Natural killer cell treated with Interleukin-12 subunit alpha and Interleukin-12 subunit beta and Interleukin-15 and Interleukin-18, amount 100 ng/mL, for 72 hours (primary cell): ENCODE data around the gene RAB7A. TPM values are rescaled to one million over a fixed set of nuclear protein-coding genes. Genes with fewer than 3 reads are reported as not detected.
"Not testable (repeated sequence)": the region's sequence is repeated elsewhere in the genome, so short reads cannot be mapped to it uniquely, and the experiment has no call there.

ENCODE experiments used
- ATAC-seq, 2 donors: fragments of 150-1000 bp; cut with Tn5 transposase in 1 of 2; sonication (Bioruptor Pico), chemical (Tn5 transposase) in 1 of 2; 2 replicates each; pipeline ENCODE4 v1.10.0; 2021
- DNase-seq: peaks from one replicate; pipeline ENCODE4 v3.0.0; 2022; ENCODE audit warnings: low spot score
- H3K27ac Mint-ChIP-seq, 2 donors: 1 replicate in 1 of 2; 2 replicates in 1 of 2; pipeline ENCODE4 v1.8.0; 2022; ENCODE audit warnings: mixed read lengths in 2 of 2, mild to moderate bottlenecking in 1 of 2, moderate library complexity in 1 of 2
- H3K27me3 Mint-ChIP-seq, 2 donors: 1 replicate in 1 of 2; 2 replicates in 1 of 2; pipeline ENCODE4 v1.8.0; 2022; ENCODE audit warnings: mixed read lengths in 2 of 2
- H3K36me3 Mint-ChIP-seq: one replicate; pipeline ENCODE4 v1.8.0; 2022; ENCODE audit warnings: mixed read lengths
- H3K4me1 Mint-ChIP-seq, 2 donors: 1 replicate in 1 of 2; 2 replicates in 1 of 2; pipeline ENCODE4 v1.8.0; 2022; ENCODE audit warnings: low read depth in 2 of 2, mixed read lengths in 2 of 2, mild to moderate bottlenecking in 1 of 2
- H3K4me3 Mint-ChIP-seq: one replicate; pipeline ENCODE4 v1.8.0; 2022; ENCODE audit warnings: mixed read lengths
- H3K9me3 Mint-ChIP-seq: 2 replicates; pipeline ENCODE4 v1.8.0; 2022; ENCODE audit warnings: mixed read lengths
- total RNA-seq, 2 donors: library from RNA; stranded (reverse); gene quantifications; one replicate each; pipeline ENCODE4 v1.2.3, GENCODE V29; 2022

RAB7A gene
- total RNA-seq, 2 donors from 2014 or later, result 183 to 338 TPM

DNA sequence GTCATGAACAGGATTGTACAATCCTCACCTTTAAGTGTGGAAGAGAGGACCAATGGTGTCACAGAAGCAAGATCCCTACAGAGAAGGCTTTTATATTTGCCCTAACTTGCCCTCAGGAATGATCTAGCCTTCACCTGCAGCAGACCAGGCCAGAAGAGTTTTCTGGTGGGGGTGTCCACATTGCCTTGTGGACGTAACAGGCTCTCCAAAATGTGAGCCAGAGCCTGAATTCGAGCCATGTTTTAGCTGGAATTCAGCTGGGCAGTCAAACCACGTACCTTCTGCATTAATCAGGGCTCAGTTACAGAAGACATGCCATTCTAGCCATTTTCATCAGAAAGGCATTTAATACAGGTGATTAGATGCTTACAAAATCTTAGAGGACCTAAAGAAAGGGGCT lies 23.6 kb upstream of the RAB7A start:
- H3K4me1 Mint-ChIP-seq, result no peaks in the 10 kb centered on the region
- ATAC-seq, result no peak
- no peak for DNase-seq
- no peaks in the 10 kb centered on the region for H3K36me3 Mint-ChIP-seq
- no peak overlapping the region for H3K4me3 Mint-ChIP-seq
- H3K27me3 Mint-ChIP-seq, result no peaks in the 10 kb centered on the region
- H3K9me3 Mint-ChIP-seq, result no peaks in the 10 kb centered on the region
- no peak overlapping the region for H3K27ac Mint-ChIP-seq

DNA sequence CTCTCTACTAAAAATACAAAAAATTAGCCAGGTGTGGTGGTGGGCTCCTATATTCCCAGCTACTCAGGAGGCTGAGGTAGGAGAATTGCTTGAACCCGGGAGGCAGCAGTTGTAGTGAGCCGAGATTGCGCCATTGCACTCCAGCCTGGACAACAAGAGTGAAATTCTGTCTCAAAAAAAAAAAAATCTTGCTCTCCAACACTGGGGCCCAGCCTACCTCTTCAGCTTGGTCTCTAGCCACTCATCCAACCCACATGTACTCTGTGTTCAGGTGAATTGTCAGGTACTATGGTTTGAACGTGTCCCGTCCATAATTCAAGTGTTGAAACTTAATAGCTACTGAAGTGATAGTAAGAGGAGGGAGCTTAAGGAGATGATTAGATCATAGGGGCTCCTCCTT lies 22.4 kb upstream of the RAB7A start:
- no peaks in the 10 kb centered on the region for H3K36me3 Mint-ChIP-seq
- no peak overlapping the region for H3K27ac Mint-ChIP-seq
- no peak for ATAC-seq
- peaks cover 0 to 2% of the 10 kb centered on the region in 2 donors for H3K4me1 Mint-ChIP-seq
- no peak overlapping the region for H3K4me3 Mint-ChIP-seq
- H3K9me3 Mint-ChIP-seq, result no peaks in the 10 kb centered on the region
- no peak for DNase-seq
- H3K27me3 Mint-ChIP-seq, result no peaks in the 10 kb centered on the region

DNA sequence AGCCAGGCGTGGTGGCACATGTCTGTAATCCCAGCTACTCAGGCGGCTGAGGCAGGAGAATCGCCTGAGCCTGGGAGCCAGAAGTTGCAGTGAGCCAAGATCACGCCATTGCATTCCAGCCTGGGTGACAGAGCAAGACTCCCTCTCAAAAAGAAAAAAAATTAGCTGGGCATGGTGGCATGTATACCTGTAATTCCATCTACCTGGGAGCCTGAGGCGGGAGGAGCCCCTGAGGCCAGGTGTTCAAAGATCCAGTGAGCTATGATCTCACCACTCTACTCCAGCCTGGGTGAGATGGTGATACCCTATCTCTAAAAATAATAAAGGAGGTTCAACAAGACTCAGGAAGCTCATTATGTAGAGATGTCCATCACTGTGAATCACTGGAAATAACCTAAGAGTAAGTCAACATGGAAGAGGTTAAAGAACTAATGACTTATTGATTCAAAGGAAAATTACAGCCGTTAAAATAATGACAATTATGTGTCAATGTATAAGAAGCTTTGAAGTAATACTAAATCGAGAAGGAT lies 19.8 kb upstream of the RAB7A start:
- no peaks in the 10 kb centered on the region for H3K27me3 Mint-ChIP-seq
- no peak overlapping the region for H3K4me3 Mint-ChIP-seq
- no peak for DNase-seq
- H3K36me3 Mint-ChIP-seq, result no peaks in the 10 kb centered on the region
- H3K9me3 Mint-ChIP-seq, result no peaks in the 10 kb centered on the region
- peaks cover 0 to 7% of the 10 kb centered on the region in 2 donors for H3K4me1 Mint-ChIP-seq
- no peak overlapping the region for H3K27ac Mint-ChIP-seq
- ATAC-seq, result no peak

DNA sequence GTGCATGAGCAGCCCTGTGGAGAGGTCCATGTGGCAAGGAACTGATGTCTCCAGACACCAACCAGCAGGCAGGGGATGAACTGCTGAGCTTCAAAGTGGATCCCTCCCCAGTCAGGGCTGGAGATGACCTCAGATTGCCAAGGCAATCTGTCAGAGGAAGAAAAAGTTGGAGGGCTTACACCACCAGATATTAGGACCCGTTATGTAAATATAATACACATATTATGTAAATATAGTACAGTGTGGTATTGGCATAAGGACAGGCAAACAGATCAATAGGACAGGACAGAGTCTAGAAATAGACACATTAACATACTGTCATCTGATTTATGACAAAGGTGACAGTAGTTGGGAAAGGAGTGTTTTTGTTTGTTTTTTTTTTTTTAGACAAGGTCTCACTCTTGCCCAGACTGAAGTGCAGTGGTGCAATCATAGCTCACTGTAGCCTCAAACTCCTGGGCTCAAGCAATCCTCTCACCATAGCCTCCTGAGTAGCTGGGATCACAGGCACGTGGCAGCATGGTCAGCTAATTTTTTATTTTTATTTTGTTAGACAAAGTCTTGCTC lies 18.0 kb upstream of the RAB7A start:
- Mint-ChIP-seq H3K4me3 (no peak overlapping the region), H3K9me3 (no peaks in the 10 kb centered on the region), H3K4me1 (peaks cover 0 to 9% of the 10 kb centered on the region in 2 donors), H3K36me3 (no peaks in the 10 kb centered on the region), H3K27ac (no peak overlapping the region), H3K27me3 (no peaks in the 10 kb centered on the region)
- ATAC-seq, result no peak
- no peak for DNase-seq

DNA sequence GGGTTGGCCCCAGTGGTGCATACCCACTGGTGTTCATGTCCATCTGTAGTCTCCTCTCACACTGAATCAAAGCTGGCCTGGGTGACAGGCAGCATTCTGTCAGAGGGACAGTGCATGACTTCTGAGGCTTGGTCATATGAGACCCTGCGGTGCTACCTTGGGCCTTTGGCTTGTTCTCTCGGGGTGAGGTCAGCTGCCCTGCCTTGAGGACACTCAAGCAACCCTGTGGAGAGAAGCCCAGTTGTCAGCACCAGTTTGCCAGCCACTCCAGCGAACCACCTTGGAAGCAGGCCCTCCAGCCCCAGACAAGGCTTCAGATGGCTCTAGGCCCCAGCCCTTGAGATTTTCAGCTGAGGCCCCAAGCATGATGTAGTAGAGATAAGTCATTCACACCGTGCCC lies 16.9 kb upstream of the RAB7A start:
- DNase-seq, result no peak
- no peaks in the 10 kb centered on the region for H3K9me3 Mint-ChIP-seq
- no peak overlapping the region for H3K27ac Mint-ChIP-seq
- no peaks in the 10 kb centered on the region for H3K27me3 Mint-ChIP-seq
- peak; percentile 13 to 24 for ATAC-seq
- H3K4me3 Mint-ChIP-seq, result no peak overlapping the region
- H3K4me1 Mint-ChIP-seq, result peaks cover 0 to 9% of the 10 kb centered on the region in 2 donors
- no peaks in the 10 kb centered on the region for H3K36me3 Mint-ChIP-seq

DNA sequence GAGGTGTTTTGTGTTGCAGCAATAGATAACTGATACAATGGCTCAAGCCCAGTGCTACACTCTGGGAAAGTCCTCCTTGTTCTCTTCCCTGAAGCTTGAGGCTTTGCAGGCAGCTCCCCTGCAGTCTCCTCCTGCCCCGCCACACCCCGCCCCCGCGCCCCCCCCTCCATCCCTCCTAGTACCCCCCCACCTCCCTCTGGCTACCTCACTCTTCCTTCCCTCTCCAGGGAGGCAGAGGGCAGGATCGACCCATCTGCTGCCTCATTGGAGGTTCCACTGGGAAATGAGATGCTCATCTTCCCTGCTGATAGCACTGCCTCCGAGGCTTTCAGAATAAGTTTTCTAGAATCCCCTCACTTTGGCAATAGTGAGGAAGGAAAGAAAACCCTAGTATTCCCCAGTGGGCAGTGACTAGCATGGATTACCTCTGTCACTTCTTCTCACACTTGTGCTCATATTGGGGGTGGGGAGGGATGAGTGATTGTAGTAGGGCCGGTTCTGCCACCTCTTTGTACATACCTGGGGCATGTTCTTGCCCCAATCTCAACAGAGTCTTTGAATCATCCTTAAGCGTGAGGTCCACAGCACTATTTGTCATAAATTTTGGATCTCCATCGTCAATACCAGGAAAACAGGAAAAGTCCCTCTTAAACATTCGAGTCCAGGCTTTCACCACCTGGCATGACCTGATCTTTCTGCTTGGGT lies 16.3 kb upstream of the RAB7A start:
- peaks cover 3 to 9% of the 10 kb centered on the region in 2 donors for H3K4me1 Mint-ChIP-seq
- DNase-seq (no peak), ATAC-seq (no peak)
- H3K9me3 Mint-ChIP-seq, result no peaks in the 10 kb centered on the region
- H3K4me3 Mint-ChIP-seq, result no peak overlapping the region
- no peaks in the 10 kb centered on the region for H3K27me3 Mint-ChIP-seq
- no peaks in the 10 kb centered on the region for H3K36me3 Mint-ChIP-seq
- H3K27ac Mint-ChIP-seq, result no peak overlapping the region

DNA sequence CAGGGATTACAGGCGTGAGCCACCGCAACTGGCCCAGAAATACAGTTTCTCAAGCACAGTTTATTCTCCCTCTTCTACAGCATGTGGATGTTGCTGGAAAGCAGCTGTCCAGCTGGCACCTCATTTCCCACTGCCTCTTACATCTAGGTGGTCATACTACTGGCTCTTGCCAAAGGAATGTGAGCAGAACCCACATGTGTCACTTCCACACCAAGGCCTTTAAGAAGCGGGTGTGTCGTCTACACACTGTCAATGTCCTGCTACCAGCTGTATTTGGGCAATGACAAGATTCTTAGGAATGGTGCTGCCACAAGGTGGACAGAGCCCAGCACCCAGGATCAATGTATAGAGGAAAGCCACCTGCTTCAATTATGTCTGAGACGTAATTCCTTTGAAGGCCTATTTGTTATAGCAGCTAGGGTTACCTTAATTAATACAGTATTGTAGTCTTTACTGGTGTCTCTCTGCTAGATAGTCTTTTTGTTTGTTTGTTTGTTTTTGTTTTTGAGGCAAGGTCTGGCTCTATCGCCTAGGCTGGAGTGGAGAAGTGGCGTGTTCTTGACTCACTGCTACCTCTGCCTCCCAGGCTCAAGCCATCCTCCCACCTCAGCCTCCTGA lies 15.1 kb upstream of the RAB7A start:
- no peaks in the 10 kb centered on the region for H3K9me3 Mint-ChIP-seq
- ATAC-seq, result no peak

DNA sequence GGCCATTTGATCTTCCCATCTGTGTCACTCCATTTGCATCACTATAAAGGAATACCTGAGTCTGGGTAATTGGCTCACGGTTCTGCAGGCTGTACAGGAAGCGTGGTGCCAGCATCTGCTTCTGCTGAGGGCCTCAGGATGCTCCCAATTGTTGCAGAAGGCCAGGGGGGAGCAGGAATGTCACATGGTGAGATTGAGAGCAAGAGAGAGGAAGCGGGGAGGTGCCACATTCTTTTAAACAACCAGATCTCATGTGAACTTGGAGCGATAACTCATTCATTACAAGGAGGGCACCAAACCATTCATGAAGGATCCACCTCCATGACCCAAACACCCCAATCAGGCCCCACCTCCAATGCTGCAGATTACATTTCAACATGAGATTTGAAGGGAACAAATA lies 13.1 kb upstream of the RAB7A start:
- H3K27ac Mint-ChIP-seq, result no peak overlapping the region
- ATAC-seq (no peak), DNase-seq (no peak)
- no peak overlapping the region for H3K4me3 Mint-ChIP-seq
- peaks cover 10 to 12% of the 10 kb centered on the region in 2 donors for H3K4me1 Mint-ChIP-seq
- H3K36me3 Mint-ChIP-seq, result no peaks in the 10 kb centered on the region
- H3K27me3 Mint-ChIP-seq, result no peaks in the 10 kb centered on the region
- H3K9me3 Mint-ChIP-seq, result no peaks in the 10 kb centered on the region

More for the DNA sequence above, 15.1 kb upstream of the RAB7A start:
- no peaks in the 10 kb centered on the region for H3K36me3 Mint-ChIP-seq
- H3K27ac Mint-ChIP-seq, result no peak overlapping the region
- H3K4me3 Mint-ChIP-seq, result no peak overlapping the region
- H3K4me1 Mint-ChIP-seq, result peaks cover 10 to 14% of the 10 kb centered on the region in 2 donors
- no peak for DNase-seq
- H3K27me3 Mint-ChIP-seq, result no peaks in the 10 kb centered on the region

DNA sequence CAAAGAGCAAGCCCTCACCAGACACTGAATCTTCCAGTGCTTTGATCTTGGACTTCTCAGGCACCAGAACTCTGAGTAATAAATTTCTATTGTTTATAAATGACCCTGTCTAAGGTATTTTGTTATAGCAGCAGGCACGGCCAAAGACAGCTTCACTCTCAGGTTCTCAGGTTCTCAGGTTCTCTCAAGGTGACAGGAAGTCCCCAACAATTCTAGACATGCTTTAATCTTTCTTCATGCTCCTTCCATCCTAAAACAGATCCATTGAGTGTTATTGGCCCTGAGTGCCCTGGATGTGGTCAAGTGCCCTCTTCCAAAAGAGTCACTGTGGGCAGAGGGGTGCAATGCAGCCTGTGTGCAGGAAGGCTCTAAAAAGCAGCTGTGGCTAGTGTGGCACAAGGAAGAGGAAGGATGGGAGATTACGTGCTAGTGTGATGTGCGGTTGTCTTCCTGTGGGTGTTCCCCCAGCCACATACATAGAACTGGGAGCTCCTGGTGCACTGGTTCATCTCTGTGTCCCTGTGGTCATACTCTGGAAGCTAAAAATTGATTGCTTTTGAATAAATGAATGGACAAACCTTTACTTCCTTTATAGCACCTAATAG lies 11.0 kb upstream of the RAB7A start:
- DNase-seq, result no peak
- H3K9me3 Mint-ChIP-seq, result no peaks in the 10 kb centered on the region
- peak overlapping the region; percentile 38 for H3K4me3 Mint-ChIP-seq
- peak; percentile 79 to 82 for ATAC-seq
- peak overlapping the region in 1 of 2 donors; percentile 36 for H3K27ac Mint-ChIP-seq
- no peaks in the 10 kb centered on the region for H3K36me3 Mint-ChIP-seq
- no peaks in the 10 kb centered on the region for H3K27me3 Mint-ChIP-seq
- peaks cover 10% of the 10 kb centered on the region in 2 donors for H3K4me1 Mint-ChIP-seq

DNA sequence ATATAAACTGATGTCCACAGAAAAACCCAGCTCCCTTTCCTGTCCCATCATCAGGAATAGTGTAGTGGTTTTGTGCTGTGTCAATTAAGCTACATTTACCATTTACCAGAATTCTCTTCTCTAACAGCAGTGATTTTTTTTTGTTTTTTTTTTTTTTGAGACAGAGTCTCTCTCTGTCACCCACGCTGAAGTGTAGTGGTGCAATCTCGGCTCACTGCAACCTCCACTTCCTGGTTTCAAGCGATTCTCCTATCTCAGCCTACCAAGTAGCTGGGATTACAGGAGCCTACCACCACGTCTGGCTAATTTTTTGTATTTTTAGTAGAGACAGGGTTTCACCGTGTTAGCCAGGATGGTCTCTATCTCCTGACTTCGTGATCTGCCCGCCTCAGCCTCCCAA lies 7.1 kb upstream of the RAB7A start:
- H3K9me3 Mint-ChIP-seq, H3K36me3 Mint-ChIP-seq, H3K27ac Mint-ChIP-seq, H3K4me3 Mint-ChIP-seq, ATAC-seq, DNase-seq: not testable (repeated sequence)
- Mint-ChIP-seq H3K4me1 (peaks cover 5 to 10% of the 10 kb centered on the region in 2 donors), H3K27me3 (peaks cover 2 to 15% of the 10 kb centered on the region in 2 donors)

DNA sequence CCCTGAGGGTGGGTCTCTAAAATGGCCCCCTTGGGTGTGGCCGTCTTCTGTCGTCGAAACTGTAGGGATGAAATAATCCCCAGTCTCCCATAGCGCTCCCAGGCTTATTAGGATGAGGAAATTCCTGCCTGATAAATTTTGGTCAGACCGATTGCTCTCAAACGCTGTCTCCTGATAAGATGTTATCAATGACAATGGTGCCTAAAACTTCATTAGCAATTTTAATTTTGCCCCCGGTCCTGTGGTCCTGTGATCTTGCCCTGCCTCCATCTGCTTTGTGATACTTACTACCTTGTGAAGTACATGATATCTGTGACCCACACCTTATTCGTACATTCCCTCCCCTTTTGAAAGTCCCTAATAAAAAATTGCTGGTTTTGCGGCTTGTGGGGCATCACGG lies 5.1 kb upstream of the RAB7A start:
- Mint-ChIP-seq H3K4me1 (peaks cover 13 to 15% of the 10 kb centered on the region in 2 donors), H3K27me3 (peaks cover 2 to 15% of the 10 kb centered on the region in 2 donors), H3K4me3 (no peak overlapping the region), H3K9me3 (no peaks in the 10 kb centered on the region), H3K27ac (no peak overlapping the region), H3K36me3 (no peaks in the 10 kb centered on the region)
- DNase-seq (no peak), ATAC-seq (no peak)

DNA sequence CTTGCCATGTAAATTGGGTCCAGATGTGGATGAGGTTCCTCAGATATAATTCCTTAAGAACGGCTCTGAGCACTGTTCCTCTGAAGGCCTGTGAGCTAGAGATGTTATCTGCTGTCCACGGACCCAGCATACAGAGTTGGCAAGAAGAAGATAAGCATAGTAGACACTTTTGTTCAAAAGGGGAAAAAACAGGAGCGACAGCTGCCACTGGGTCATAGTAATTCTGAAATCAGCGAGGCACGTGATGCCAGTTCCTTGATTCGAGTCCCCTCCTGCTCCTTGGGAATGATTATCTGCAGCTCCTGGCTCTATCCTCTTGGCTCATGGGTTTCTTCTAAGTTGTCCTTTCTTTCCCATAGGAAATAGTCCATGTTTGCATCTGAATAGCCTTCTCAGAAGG lies 2.5 kb upstream of the RAB7A start:
- H3K36me3 Mint-ChIP-seq, result no peaks in the 10 kb centered on the region
- ATAC-seq (no peak), DNase-seq (no peak)
- peaks cover 2 to 15% of the 10 kb centered on the region in 2 donors for H3K27me3 Mint-ChIP-seq
- H3K4me3 Mint-ChIP-seq, result no peak overlapping the region
- H3K9me3 Mint-ChIP-seq, result no peaks in the 10 kb centered on the region
- H3K4me1 Mint-ChIP-seq, result peaks cover 28 to 34% of the 10 kb centered on the region in 2 donors
- no peak overlapping the region for H3K27ac Mint-ChIP-seq

DNA sequence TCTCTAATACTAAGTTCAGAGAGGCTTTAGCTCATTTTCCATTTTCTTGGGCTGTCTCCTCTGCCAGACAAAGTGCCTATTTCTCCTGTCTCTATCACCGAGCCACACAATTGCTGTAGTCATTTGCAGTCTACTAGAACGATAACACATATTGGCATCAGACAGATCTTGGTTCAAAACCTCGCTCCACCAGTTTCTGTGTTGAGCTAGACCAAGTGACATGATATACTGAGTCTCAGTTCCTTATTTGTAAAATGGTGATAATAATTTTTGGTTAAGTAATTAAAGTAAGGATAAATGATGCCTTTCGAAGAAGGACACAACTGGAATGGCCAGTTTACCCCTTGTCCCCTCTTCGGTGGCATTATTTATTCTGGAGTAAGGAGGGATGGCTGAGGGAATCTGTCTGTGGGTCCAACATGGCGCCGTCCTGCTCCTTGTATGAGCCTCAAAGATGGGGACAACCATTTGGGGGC lies 398 bp upstream of the RAB7A start:
- Mint-ChIP-seq H3K27me3 (peaks cover 2 to 13% of the 10 kb centered on the region in 2 donors), H3K36me3 (no peaks in the 10 kb centered on the region), H3K4me1 (peaks cover 43 to 50% of the 10 kb centered on the region in 2 donors), H3K4me3 (peak overlapping the region; percentile 95), H3K27ac (peak overlapping the region; percentile 91 to 96), H3K9me3 (no peaks in the 10 kb centered on the region)
- no peak for DNase-seq
- no peak for ATAC-seq

DNA sequence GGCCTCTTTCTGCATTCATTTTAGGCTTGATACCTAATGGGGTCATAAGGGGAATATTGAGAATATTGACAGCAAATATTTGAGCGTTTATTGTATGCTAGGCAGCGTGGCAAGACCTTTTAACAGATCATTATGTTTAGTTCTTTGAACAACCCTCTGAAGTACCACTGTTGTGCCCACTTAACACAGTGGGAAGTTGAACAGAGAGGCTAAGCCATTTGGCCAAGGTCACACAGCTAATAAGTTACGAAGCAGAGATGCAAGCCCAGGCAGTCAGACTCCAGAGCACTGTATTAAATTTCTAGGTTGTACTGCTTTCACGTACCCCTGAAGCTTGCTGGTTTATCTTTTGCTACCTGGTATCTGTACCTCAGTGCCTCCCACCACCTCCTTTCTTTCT lies 1.1 kb downstream of the RAB7A start:
- Mint-ChIP-seq H3K36me3 (no peaks in the 10 kb centered on the region), H3K4me1 (peaks cover 51 to 60% of the 10 kb centered on the region in 2 donors), H3K9me3 (no peaks in the 10 kb centered on the region), H3K4me3 (peak overlapping the region; percentile 97), H3K27ac (peak overlapping the region; percentile 91 to 96), H3K27me3 (no peaks in the 10 kb centered on the region)
- ATAC-seq (no peak), DNase-seq (no peak)
